Measurements from ENCODE around the gene DOCK1.

The DOCK1 gene

DNA sequence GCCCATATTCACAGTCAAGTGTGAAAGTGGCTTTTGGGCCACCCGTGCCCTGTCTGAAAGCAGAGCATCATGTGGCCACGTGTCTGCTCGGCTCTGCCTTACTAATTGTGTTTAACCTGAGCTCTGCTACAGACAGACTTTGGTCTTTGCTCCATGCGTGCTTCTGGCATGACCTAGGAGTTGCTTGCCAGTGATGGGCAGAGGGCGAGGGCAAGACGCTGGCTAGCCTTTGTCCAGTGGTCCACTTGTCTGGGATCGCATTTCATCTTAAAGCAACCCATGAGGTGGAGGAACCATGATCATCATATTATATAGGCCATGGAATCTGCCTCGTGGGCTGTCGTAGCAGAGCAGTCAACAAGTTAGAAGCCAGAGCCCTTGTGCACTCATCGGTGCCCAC, 414.5 kb downstream of the DOCK1 start:
- Histone ChIP-seq H3K4me1 (ENCODE audit: control insufficient read depth, insufficient read depth, low read length) (no peaks in the 10 kb centered on the region), H3K9me3 (ENCODE audit: control insufficient read depth, low read length) (no peaks in the 10 kb centered on the region), H3K4me3 (ENCODE audit: insufficient read depth, low read depth, low read length) (no peak overlapping the region), H3K27ac (ENCODE audit: insufficient read depth, low read depth, low read length, poor library complexity, severe bottlenecking) (no peak overlapping the region), H3K27me3 (ENCODE audit: control insufficient read depth, insufficient read depth, low read length, poor library complexity, severe bottlenecking) (no peaks in the 10 kb centered on the region), H3K36me3 (ENCODE audit: control insufficient read depth, insufficient read depth, low read length) (no peaks in the 10 kb centered on the region)
- 94 to 95% methylated on average over 10 of the region's 10 CpGs for WGBS, 2 experiments

GRCh38 chr10:127320176-127320575, 414.9 kb downstream of the DOCK1 start:
- no peaks in the 10 kb centered on the region for H3K36me3 ChIP-seq (ENCODE audit: control insufficient read depth, insufficient read depth, low read length)
- H3K9me3 ChIP-seq (ENCODE audit: control insufficient read depth, low read length): no peaks in the 10 kb centered on the region
- no peaks in the 10 kb centered on the region for H3K27me3 ChIP-seq (ENCODE audit: control insufficient read depth, insufficient read depth, low read length, poor library complexity, severe bottlenecking)
- no peaks in the 10 kb centered on the region for H3K4me1 ChIP-seq (ENCODE audit: control insufficient read depth, insufficient read depth, low read length)
- no peak overlapping the region for H3K4me3 ChIP-seq (ENCODE audit: insufficient read depth, low read depth, low read length)
- H3K27ac ChIP-seq (ENCODE audit: insufficient read depth, low read depth, low read length, poor library complexity, severe bottlenecking): no peak overlapping the region
- WGBS, 2 experiments: 95 to 96% methylated on average over 9 of the region's 9 CpGs

GRCh38 chr10:127322286-127322685, 417.1 kb downstream of the DOCK1 start:
- Histone ChIP-seq H3K27ac (ENCODE audit: insufficient read depth, low read depth, low read length, poor library complexity, severe bottlenecking) (no peak overlapping the region), H3K36me3 (ENCODE audit: control insufficient read depth, insufficient read depth, low read length) (no peaks in the 10 kb centered on the region), H3K4me3 (ENCODE audit: insufficient read depth, low read depth, low read length) (no peak overlapping the region), H3K27me3 (ENCODE audit: control insufficient read depth, insufficient read depth, low read length, poor library complexity, severe bottlenecking) (no peaks in the 10 kb centered on the region), H3K4me1 (ENCODE audit: control insufficient read depth, insufficient read depth, low read length) (no peaks in the 10 kb centered on the region), H3K9me3 (ENCODE audit: control insufficient read depth, low read length) (no peaks in the 10 kb centered on the region)
- WGBS, 2 experiments: 86 to 100% methylated on average over 1 of the region's 1 CpG

- no peak overlapping the region for H3K4me3 ChIP-seq (ENCODE audit: insufficient read depth, low read depth, low read length)
- H3K27ac ChIP-seq (ENCODE audit: insufficient read depth, low read depth, low read length, poor library complexity, severe bottlenecking): no peak overlapping the region
- H3K9me3 ChIP-seq (ENCODE audit: control insufficient read depth, low read length): no peaks in the 10 kb centered on the region
- no peaks in the 10 kb centered on the region for H3K36me3 ChIP-seq (ENCODE audit: control insufficient read depth, insufficient read depth, low read length)
- WGBS, 2 experiments: 91 to 94% methylated on average over 4 to 5 of the region's 5 CpGs
- no peaks in the 10 kb centered on the region for H3K27me3 ChIP-seq (ENCODE audit: control insufficient read depth, insufficient read depth, low read length, poor library complexity, severe bottlenecking)
- H3K4me1 ChIP-seq (ENCODE audit: control insufficient read depth, insufficient read depth, low read length): no peaks in the 10 kb centered on the region
Observed at GRCh38 chr10:127325506-127325905, 420.3 kb downstream of the DOCK1 start.

- Histone ChIP-seq H3K27me3 (ENCODE audit: control insufficient read depth, insufficient read depth, low read length, poor library complexity, severe bottlenecking) (no peaks in the 10 kb centered on the region), H3K9me3 (ENCODE audit: control insufficient read depth, low read length) (no peaks in the 10 kb centered on the region), H3K27ac (ENCODE audit: insufficient read depth, low read depth, low read length, poor library complexity, severe bottlenecking) (no peak overlapping the region), H3K36me3 (ENCODE audit: control insufficient read depth, insufficient read depth, low read length) (no peaks in the 10 kb centered on the region), H3K4me1 (ENCODE audit: control insufficient read depth, insufficient read depth, low read length) (no peaks in the 10 kb centered on the region), H3K4me3 (ENCODE audit: insufficient read depth, low read depth, low read length) (no peak overlapping the region)
- 91 to 97% methylated on average over 3 of the region's 3 CpGs for WGBS, 2 experiments
Observed at GRCh38 chr10:127326883-127327282, 421.7 kb downstream of the DOCK1 start.

DNA sequence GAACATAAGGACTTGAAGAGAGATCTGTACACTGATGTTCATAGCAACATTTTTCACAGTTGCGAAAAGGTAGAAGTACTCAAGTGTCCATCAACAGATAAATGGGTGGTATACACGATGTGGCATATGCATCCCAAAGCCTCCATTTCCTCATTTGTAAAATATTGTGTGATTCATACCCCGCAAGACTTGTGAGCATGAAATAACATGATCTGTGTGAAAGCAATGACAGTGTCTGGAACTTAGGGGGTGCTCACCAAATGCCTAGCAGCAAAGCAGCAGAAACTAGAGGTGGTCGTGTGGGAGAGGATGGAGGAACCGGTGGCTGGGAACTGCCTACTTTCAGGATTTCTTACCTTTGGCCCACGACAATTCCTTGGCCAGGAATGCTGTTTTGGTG, 426.5 kb downstream of the DOCK1 start:
- peaks cover 4% of the 10 kb centered on the region for H3K4me1 ChIP-seq (ENCODE audit: control insufficient read depth, insufficient read depth, low read length)
- H3K36me3 ChIP-seq (ENCODE audit: control insufficient read depth, insufficient read depth, low read length): no peaks in the 10 kb centered on the region
- H3K4me3 ChIP-seq (ENCODE audit: insufficient read depth, low read depth, low read length): no peak overlapping the region
- WGBS, 2 experiments: 79 to 82% methylated on average over 6 of the region's 6 CpGs
- H3K27me3 ChIP-seq (ENCODE audit: control insufficient read depth, insufficient read depth, low read length, poor library complexity, severe bottlenecking): no peaks in the 10 kb centered on the region
- no peak overlapping the region for H3K27ac ChIP-seq (ENCODE audit: insufficient read depth, low read depth, low read length, poor library complexity, severe bottlenecking)
- H3K9me3 ChIP-seq (ENCODE audit: control insufficient read depth, low read length): no peaks in the 10 kb centered on the region

GRCh38 chr10:127332631-127333030, 427.4 kb downstream of the DOCK1 start:
- 91 to 94% methylated on average over 4 of the region's 4 CpGs for WGBS, 2 experiments
- Histone ChIP-seq H3K27me3 (ENCODE audit: control insufficient read depth, insufficient read depth, low read length, poor library complexity, severe bottlenecking) (no peaks in the 10 kb centered on the region), H3K4me1 (ENCODE audit: control insufficient read depth, insufficient read depth, low read length) (peaks cover 4% of the 10 kb centered on the region), H3K4me3 (ENCODE audit: insufficient read depth, low read depth, low read length) (no peak overlapping the region), H3K27ac (ENCODE audit: insufficient read depth, low read depth, low read length, poor library complexity, severe bottlenecking) (no peak overlapping the region), H3K9me3 (ENCODE audit: control insufficient read depth, low read length) (no peaks in the 10 kb centered on the region), H3K36me3 (ENCODE audit: control insufficient read depth, insufficient read depth, low read length) (no peaks in the 10 kb centered on the region)

- Histone ChIP-seq H3K36me3 (ENCODE audit: control insufficient read depth, insufficient read depth, low read length) (no peaks in the 10 kb centered on the region), H3K4me3 (ENCODE audit: insufficient read depth, low read depth, low read length) (no peak overlapping the region), H3K9me3 (ENCODE audit: control insufficient read depth, low read length) (no peaks in the 10 kb centered on the region), H3K27ac (ENCODE audit: insufficient read depth, low read depth, low read length, poor library complexity, severe bottlenecking) (no peak overlapping the region), H3K27me3 (ENCODE audit: control insufficient read depth, insufficient read depth, low read length, poor library complexity, severe bottlenecking) (no peaks in the 10 kb centered on the region), H3K4me1 (ENCODE audit: control insufficient read depth, insufficient read depth, low read length) (peaks cover 16% of the 10 kb centered on the region)
- WGBS, 2 experiments: 74 to 80% methylated on average over 8 to 11 of the region's 11 CpGs
Observed at GRCh38 chr10:127337801-127338200, 432.6 kb downstream of the DOCK1 start.

GRCh38 chr10:127338399-127339110, 433.3 kb downstream of the DOCK1 start:
- 91 to 92% methylated on average over 9 to 10 of the region's 10 CpGs for WGBS, 2 experiments
- no peaks in the 10 kb centered on the region for H3K9me3 ChIP-seq (ENCODE audit: control insufficient read depth, low read length)
- H3K27me3 ChIP-seq (ENCODE audit: control insufficient read depth, insufficient read depth, low read length, poor library complexity, severe bottlenecking): no peaks in the 10 kb centered on the region
- H3K4me3 ChIP-seq (ENCODE audit: insufficient read depth, low read depth, low read length): no peak overlapping the region
- H3K36me3 ChIP-seq (ENCODE audit: control insufficient read depth, insufficient read depth, low read length): no peaks in the 10 kb centered on the region
- H3K27ac ChIP-seq (ENCODE audit: insufficient read depth, low read depth, low read length, poor library complexity, severe bottlenecking): no peak overlapping the region
- H3K4me1 ChIP-seq (ENCODE audit: control insufficient read depth, insufficient read depth, low read length): peaks cover 13% of the 10 kb centered on the region

DNA sequence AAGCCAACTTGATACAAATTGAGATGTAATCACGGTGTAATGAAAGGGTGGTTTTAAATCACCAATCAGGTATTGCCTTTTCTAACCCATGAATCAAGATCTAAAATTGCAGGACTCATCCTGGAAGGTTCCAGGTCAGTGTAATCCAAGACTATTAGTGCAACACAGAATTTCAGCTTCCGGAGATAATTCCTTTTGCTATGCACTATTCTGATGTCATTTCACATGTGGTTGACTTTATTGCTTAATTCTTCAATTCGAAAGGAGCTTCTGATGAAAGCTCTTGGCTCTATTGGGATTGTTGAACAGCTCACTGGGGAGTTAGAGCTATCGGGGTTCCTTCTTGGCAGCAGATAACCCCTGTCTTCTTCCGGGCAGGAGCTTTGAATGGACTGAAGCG, 438.6 kb downstream of the DOCK1 start:
- no peak overlapping the region for H3K27ac ChIP-seq (ENCODE audit: insufficient read depth, low read depth, low read length, poor library complexity, severe bottlenecking)
- 76 to 77% methylated on average over 6 of the region's 6 CpGs for WGBS, 2 experiments
- no peak overlapping the region for H3K4me3 ChIP-seq (ENCODE audit: insufficient read depth, low read depth, low read length)
- no peaks in the 10 kb centered on the region for H3K36me3 ChIP-seq (ENCODE audit: control insufficient read depth, insufficient read depth, low read length)
- H3K9me3 ChIP-seq (ENCODE audit: control insufficient read depth, low read length): no peaks in the 10 kb centered on the region
- no peaks in the 10 kb centered on the region for H3K27me3 ChIP-seq (ENCODE audit: control insufficient read depth, insufficient read depth, low read length, poor library complexity, severe bottlenecking)
- peaks cover 6% of the 10 kb centered on the region for H3K4me1 ChIP-seq (ENCODE audit: control insufficient read depth, insufficient read depth, low read length)

- Histone ChIP-seq H3K4me1 (ENCODE audit: control insufficient read depth, insufficient read depth, low read length) (peaks cover 6% of the 10 kb centered on the region), H3K27me3 (ENCODE audit: control insufficient read depth, insufficient read depth, low read length, poor library complexity, severe bottlenecking) (no peaks in the 10 kb centered on the region), H3K9me3 (ENCODE audit: control insufficient read depth, low read length) (no peaks in the 10 kb centered on the region), H3K27ac (ENCODE audit: insufficient read depth, low read depth, low read length, poor library complexity, severe bottlenecking) (no peak overlapping the region), H3K36me3 (ENCODE audit: control insufficient read depth, insufficient read depth, low read length) (no peaks in the 10 kb centered on the region), H3K4me3 (ENCODE audit: insufficient read depth, low read depth, low read length) (no peak overlapping the region)
- WGBS, 2 experiments: 96% methylated on average over 6 of the region's 6 CpGs
Observed at GRCh38 chr10:127344346-127344745, 439.1 kb downstream of the DOCK1 start.

Measured in ectodermal cell (in vitro differentiated cells).